Femur (tissue), 1 donor: ENCODE results near the gene CCDC13.

Source experiments
- DNase-seq: peaks from one replicate; pipeline ENCODE4 v3.0.0-alpha.2; 2017

Gene CCDC13

DNA sequence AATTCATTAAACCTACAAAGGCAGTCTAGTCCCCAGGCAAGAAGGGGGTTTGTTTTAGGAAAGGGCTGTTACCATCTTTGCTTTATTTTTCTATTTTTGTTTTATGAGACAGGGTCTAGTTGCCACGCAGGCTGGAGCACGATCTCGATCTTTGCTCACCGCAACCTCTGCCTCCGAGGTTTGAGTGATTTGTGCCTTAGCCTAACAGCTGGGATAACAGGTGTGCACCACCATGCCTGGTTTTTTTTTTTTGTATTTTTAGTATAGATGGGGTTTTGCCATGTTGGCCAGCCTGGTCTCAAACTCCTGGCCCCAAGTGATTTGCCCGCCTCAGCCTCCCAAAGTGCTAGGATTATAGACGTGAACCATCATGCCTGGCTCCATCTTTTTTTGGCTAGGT is 26.3 kb upstream of the CCDC13 start:
- DNase-seq = no peak

GRCh38 chr3:42796332-42796885 is 23.4 kb upstream of the CCDC13 start:
- DNase-seq = no peak

DNA sequence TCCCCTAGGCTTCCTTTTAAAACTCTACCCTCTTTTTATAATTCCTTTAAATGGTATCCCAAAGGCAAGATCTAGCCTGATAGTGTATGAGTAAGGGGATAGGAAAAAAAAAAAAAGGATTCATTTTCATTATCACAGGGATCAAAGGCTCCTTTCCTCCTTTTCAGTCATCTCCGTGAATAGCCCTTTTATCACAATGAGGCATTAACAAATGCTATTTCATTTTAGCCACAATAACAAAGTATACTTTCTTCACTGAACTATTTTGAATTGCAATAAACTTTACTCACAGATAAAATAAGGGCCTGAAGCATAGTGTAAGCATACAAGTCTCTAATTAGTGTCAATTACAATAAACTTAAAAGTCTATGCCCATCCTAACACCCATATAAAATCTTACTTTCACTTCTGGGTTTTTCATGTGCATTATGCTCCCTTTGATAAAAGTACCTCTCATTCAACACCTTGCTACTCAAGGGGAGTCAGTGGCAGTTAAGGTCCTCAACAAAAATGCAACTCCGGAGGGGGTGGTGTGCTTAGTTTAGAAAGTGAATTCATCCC is 22.6 kb upstream of the CCDC13 start:
- DNase-seq = no peak

DNA sequence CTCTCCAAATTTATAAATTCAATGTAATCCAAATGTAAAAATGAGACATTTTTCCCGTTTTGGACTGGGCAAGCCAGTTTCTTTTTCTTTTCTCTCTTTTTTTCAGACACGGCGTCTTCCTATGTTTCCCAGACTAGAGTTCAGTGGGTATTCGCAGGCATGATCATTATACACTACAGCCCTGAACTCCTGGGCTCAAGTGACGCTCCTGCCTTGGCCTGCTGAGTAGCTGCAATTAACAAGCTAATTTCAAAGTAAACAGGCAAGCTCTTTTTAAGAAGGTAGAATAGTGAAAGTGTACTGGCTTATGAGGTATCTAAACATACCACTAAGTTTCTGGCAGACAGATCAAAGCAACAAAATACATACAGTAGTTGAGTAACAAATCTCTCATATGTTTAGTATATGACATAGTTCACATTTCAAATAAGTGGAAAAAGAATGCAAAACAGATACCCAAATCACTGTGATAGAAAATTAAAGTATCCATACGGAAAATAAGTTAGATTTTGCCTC is 17.7 kb upstream of the CCDC13 start:
- DNase-seq = no peak

- no peak for DNase-seq
These were observed 13.6 kb upstream of the CCDC13 start for GRCh38 chr3:42786631-42787030.

- DNase-seq = no peak
These were observed 13.2 kb upstream of the CCDC13 start for GRCh38 chr3:42786212-42786611.

DNA sequence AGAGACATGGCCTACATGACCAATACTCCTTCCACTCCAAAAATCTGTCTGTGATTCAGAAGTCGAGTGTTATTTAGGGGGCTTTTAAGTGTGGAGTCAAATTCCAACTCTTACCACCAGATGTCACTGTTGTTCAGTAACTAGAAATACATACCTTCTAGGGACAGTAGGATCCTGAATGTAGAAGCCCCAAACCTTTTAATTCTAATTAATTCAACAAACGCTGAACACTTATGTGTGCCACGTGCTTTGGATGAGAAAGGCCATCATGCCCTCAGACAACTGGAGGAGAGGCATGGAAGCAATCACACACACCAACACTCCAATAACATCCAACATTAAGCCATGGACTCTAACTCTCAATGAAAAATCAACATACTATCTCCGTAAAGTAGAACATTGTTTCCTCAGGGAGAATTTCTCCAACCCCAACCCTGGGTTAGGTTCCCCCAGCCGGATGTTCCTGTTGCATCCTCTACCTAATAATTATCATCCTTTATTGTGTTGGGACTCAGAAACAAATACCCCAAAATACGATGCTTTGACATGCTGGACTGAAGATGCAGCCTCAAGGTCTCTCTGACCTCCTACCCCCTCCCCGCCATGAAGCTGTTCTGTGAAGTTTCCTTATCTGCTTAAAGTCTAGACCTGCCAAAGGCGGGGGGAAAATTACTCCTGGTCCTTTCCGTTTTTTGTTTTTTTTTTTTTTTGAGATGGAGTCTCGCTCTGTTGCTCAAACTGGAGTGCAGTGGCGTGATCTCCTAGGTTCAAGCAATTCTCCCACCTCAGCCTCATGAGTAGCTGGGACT is 8.0 kb upstream of the CCDC13 start:
- DNase-seq = no peak

- DNase-seq = no peak
These were observed 7.3 kb upstream of the CCDC13 start for GRCh38 chr3:42780398-42780797.

- DNase-seq = no peak
These were observed 5.6 kb upstream of the CCDC13 start for GRCh38 chr3:42778644-42779043.

DNA sequence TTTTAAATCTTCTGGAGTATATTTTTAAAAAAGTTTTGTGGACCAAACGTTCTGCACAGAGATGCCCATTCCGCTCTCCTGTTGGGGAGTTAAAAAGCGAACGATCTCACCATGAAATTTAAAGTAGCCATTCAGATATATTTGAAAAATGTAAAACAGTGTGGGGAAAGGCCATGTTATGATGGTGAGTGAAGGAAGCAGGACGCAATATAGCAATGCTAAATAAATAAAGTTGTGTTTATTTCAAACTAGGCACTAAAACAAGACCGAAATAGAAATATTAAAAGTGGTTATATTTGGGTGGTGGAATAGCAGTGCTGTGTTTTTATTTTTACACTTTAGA is 327 bp upstream of the CCDC13 start:
- DNase-seq = no peak

GRCh38 chr3:42771271-42771670 is 1.8 kb downstream of the CCDC13 start:
- DNase-seq = no peak

DNA sequence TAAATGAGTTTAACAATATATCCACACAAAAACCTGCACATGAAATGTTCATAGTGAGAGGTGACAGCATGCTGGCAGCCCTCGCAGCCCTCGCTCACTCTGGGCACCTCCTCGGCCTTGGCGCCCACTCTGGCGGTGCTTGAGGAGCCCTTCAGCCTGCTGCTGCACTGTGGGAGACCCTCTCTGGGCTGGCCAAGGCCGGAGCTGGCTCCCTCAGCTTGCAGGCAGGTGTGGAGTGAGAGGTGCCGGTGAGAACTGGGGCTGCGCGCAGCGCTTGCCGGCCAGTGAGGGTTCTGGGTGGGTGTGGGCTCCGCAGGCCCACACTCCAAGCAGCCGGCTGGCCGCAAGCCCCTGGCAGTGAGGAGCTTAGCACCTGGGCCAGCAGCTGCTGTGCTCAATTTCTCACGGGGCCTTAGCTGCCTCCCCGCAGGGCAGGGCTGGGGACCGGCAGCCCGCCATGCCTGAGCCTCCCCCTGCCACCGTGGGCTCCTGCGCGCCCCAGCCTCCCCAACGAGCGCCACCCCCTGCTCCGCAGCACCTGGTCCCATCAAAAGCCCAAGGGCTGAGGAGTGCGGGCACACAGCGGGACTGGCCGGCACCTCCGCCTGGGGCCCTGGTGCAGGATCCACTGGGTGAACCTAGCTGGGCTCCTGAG is 3.4 kb downstream of the CCDC13 start:
- DNase-seq = no peak

DNA sequence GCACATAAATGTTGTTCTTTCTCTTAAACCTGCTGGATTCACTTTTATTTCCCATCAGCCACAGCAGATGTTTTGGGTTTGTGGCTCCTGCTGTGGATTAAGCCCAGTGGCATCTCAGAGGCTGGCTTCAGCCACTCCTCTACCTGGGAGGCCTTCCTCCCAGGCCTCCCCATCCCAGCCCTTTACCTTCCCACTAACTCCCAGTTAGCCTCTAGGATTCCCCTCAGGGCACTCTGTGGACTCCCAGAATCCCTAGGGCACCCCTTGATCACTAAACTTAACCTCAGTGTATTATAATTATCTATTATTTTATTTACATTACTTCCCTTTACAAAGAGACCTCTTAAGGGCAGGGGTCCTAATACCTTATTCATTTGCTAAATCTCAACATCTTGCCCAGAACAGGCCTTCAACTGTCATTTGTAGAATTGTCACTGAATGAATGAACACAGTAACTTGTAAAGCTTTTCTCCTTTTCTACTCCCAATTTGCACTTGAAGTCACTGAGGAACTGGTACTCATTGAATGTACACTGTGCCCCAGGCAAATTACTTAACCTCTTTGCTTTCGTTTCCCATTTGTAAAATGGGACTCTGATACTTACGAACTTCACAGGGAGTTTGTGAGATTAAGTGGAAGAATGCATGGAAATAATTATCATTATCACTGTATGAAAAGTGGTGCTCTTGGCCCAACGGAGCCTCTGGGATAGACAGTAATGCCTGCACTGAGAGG is 8.3 kb downstream of the CCDC13 start:
- DNase-seq = no peak

DNA sequence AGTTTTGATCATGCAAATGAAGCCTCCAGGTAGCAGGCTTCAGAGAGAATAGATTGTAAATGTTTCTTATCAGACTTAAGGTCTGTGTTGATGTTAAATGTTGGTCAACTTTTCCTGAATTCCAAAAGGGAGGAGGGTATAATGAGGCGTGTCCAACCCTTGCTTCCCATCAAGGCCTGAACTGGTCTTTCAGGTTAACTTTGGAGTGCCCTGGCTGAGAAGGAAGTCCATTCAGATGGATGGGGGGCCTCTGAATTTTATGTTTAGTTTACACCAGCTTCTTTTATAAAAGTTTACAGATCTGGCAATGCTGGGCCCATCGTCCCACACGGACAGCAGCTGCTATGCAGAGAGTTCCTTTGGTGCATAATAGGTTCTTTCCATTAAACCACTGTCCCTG is 8.9 kb downstream of the CCDC13 start:
- no peak for DNase-seq

- no peak for DNase-seq
These were observed 10.0 kb downstream of the CCDC13 start for GRCh38 chr3:42763021-42763420.

DNA sequence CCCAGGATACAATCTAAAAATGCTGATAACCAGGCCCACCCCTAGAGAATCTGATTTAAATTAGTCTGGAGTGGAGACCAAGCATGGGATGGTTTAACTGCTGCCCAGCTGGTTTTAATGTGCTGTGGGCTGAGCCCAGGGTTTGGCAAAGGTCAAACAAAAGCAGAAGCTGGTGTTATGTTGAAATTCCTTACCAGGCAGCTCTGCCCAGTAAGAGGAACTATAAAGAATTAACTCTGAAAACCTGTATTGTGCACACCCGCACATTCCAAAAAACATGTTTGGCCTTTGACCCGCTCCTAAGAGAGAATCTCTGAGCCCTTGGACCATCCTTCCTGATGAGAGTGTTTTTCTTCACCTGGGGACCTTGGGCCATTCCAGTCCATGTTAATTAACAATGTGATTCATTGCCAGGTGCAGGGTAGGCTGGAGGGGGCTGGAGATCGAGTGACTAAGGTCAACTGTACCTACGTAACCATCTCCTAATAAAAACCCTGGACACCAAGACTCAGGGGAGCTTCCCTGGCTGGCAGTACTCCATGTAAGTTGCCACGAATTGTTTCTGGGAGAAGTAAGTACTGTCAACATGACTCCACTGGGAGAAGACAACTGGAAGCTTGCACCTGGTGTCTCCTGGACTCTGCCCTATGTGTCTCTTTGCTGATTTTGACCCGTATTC is 10.9 kb downstream of the CCDC13 start:
- DNase-seq = no peak

DNA sequence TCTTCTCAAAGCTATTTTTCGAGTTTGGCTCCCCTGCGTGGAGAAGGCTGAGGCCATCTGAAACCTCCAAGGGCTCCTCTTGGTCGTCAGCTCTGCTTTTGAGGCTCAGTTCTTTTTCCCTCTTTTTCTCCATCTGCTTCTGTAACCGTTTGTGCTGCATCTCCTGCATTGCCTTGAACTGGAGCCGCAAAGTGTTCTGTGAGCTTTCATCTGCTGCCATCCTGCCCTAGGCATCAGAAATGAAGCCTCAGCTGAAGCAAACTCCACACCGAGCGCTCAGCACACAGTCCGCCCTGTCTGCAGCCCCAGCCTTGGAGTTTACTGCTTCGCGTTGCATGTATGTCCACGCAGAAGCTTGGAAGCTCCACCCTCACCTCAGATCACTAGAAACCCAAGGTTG is 14.9 kb downstream of the CCDC13 start:
- no peak for DNase-seq

- no peak for DNase-seq
These were observed 16.3 kb downstream of the CCDC13 start for GRCh38 chr3:42756681-42757213.

DNA sequence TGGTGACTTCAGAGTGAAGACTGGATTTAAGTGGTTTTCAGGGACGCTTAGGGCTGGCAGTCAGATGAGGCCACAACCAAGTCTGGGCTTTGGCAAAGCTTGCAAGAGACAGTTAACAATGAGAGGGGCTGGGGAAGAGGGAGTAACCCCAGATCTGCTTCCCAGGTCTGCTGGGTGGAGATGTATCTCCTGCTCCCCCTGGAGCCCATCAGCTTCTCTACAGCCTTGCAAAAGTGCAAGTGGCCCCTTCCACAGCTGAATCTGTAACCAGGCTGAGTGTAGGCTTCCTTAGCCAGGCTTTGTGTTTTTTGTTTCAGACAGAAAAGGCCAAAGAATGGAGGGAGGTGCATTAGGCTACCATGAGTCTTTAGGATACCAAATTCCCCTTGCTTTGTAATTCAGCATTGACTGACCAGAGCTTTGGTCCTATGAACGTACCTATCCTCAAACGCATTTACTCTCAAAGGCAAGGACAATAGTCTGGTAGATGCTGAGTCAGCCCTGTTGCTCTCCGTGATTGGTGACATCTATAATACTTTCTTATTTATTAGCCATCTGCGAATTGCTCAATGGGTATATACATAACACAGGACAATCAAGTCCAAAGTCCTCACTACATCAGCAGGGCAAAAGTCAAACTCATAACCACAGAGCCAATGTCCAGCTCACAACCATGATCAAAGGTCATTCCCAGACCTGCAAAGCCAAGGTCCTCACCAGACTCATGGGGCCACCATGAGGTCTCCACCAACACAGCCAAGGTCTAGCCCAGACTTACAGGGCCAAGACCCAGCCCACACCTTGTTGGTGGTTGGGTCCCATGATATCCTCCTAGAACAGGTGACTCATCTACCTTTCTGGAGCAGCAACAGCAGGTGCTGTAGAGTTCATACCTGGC is 17.1 kb downstream of the CCDC13 start:
- DNase-seq = no peak

DNA sequence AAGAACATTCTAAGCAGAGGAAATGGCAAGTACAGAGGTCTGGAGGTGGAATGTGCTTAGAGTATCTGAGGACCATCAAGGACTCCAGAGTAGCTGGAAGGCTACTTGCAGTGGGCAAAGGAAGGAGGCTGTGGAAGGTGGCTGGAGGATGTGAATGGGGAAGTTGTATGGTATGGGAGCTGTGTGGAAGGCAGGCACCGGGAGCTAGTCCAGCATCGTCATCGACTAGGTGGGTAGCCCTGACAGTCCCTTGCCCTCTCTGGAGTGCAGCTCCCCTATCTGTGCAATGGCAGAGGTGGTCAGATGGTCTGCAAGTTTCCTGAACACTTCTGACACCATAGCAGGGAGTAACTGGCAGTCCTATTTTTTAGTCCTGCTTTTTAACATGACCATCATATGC is 19.3 kb downstream of the CCDC13 start:
- no peak for DNase-seq

GRCh38 chr3:42752961-42753360 is 20.1 kb downstream of the CCDC13 start:
- DNase-seq = no peak
